VCaP (cell line): ENCODE measurements around the gene SMIM33.

Experiments
- H3K27ac ChIP-seq: fragments of 450-650 bp; 2 replicates; pipeline ENCODE4 v1.5.1; 2017
- CTCF ChIP-seq: fragments of 450-650 bp; conservative IDR thresholded peaks from 2 replicates; pipeline ENCODE4 v1.5.1; 2017; ENCODE audit warnings: mild to moderate bottlenecking, moderate library complexity

The SMIM33 gene

GRCh38 chr5:139451878-139452660 is 18.7 kb upstream of the SMIM33 start:
- no peak for TF ChIP-seq CTCF
- H3K27ac ChIP-seq: no peak overlapping the region

- no peak for TF ChIP-seq CTCF
- H3K27ac ChIP-seq: no peak overlapping the region
Measured at GRCh38 chr5:139453683-139454567, 16.9 kb upstream of the SMIM33 start.

GRCh38 chr5:139454568-139455290 is 16.1 kb upstream of the SMIM33 start:
- no peak for TF ChIP-seq CTCF
- no peak overlapping the region for H3K27ac ChIP-seq

GRCh38 chr5:139456776-139457175 is 14.0 kb upstream of the SMIM33 start:
- no peak for TF ChIP-seq CTCF
- no peak overlapping the region for H3K27ac ChIP-seq

GRCh38 chr5:139457241-139457640 is 13.6 kb upstream of the SMIM33 start:
- no peak for TF ChIP-seq CTCF

GRCh38 chr5:139457653-139458306 is 13.0 kb upstream of the SMIM33 start:
- no peak overlapping the region for H3K27ac ChIP-seq
- no peak for TF ChIP-seq CTCF

More at GRCh38 chr5:139457241-139457640, 13.6 kb upstream of the SMIM33 start:
- no peak overlapping the region for H3K27ac ChIP-seq
